ENCODE measurements around the gene OVAAL.

OVAAL gene

DNA sequence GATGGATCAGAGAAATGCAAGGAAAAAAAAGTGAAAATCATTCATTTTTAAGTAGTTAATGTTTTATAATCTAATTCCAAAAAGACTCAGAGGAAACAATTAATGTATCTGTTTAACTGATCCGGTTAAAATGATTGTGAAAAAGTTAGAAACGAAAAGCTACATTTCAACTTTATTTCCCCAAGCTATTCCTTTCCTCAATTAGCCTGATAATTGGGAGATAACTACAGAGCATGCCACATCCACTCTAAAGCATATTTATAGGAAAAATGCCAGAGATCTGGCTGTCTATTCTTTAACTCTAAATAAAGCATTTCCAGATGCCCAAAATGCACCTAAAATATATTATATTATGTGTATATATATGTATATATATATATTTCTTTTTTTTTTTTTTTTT lies 37.2 kb downstream of the OVAAL start:
- TF ChIP-seq, protein P1, sequence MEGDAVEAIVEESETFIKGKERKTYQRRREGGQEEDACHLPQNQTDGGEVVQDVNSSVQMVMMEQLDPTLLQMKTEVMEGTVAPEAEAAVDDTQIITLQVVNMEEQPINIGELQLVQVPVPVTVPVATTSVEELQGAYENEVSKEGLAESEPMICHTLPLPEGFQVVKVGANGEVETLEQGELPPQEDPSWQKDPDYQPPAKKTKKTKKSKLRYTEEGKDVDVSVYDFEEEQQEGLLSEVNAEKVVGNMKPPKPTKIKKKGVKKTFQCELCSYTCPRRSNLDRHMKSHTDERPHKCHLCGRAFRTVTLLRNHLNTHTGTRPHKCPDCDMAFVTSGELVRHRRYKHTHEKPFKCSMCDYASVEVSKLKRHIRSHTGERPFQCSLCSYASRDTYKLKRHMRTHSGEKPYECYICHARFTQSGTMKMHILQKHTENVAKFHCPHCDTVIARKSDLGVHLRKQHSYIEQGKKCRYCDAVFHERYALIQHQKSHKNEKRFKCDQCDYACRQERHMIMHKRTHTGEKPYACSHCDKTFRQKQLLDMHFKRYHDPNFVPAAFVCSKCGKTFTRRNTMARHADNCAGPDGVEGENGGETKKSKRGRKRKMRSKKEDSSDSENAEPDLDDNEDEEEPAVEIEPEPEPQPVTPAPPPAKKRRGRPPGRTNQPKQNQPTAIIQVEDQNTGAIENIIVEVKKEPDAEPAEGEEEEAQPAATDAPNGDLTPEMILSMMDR (IDR thresholded peaks at IDR 0.05) = no peak

GRCh38 chr1:180597520-180597919 lies 38.8 kb downstream of the OVAAL start:
- TF ChIP-seq, protein P1 (IDR thresholded peaks at IDR 0.05) = no peak

GRCh38 chr1:180598333-180598974 lies 39.7 kb downstream of the OVAAL start:
- TF ChIP-seq, protein P1 (IDR thresholded peaks at IDR 0.05) = no peak

DNA sequence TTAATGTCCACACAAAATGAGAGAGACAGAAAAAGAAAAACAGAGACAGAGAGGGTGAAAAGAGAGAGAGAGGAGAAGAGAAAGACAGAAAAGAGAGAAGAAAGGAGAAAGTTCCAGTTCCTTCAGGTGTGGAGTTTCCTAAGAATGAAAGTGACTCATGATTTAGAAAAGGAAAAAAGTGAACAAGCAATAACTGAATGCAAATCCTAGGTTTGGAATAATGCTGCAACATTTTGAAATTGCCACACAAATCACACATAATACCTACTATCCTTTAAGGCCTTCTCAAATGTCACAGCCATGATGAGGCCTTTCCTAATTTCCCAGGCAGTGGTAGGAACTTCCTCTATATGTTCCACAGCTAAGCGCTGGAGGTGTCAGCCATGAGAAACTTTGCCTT lies 41.6 kb downstream of the OVAAL start:
- TF ChIP-seq, protein P1 (IDR thresholded peaks at IDR 0.05) = no peak

GRCh38 chr1:180601512-180601911 lies 42.7 kb downstream of the OVAAL start:
- TF ChIP-seq, protein P1 (IDR thresholded peaks at IDR 0.05) = no peak

- TF ChIP-seq, protein P1 (IDR thresholded peaks at IDR 0.05) = no peak
Observed at GRCh38 chr1:180603223-180603849, 44.6 kb downstream of the OVAAL start.

GRCh38 chr1:180603850-180604226 lies 45.1 kb downstream of the OVAAL start:
- TF ChIP-seq, protein P1 (IDR thresholded peaks at IDR 0.05) = no peak

All from LNCAP (cell line).